Keratinocyte (primary cell): Measurements from ENCODE around the gene A4GALT.

Experiments used
- CTCF ChIP-seq, 3 experiments: IDR thresholded peaks in 1 of 3; conservative IDR thresholded peaks in 1 of 3; optimal IDR thresholded peaks in 1 of 3; 2 replicates in 2 of 3; 3 replicates in 1 of 3; pipeline versions ENCODE3 to v1.5.1; 2011; ENCODE audit warnings: low read length in 3 of 3, mild to moderate bottlenecking in 3 of 3, moderate library complexity in 2 of 3, control low read depth in 1 of 3, inconsistent platforms in 1 of 3; ENCODE audit not compliant: insufficient read depth in 2 of 3; ENCODE audit errors: extremely low read depth in 1 of 3
- EZH2 ChIP-seq: IDR thresholded peaks from one replicate; pipeline ENCODE4 v1.6.1; 2012; ENCODE audit warnings: inconsistent platforms, mild to moderate bottlenecking, low read length, moderate library complexity

DNA sequence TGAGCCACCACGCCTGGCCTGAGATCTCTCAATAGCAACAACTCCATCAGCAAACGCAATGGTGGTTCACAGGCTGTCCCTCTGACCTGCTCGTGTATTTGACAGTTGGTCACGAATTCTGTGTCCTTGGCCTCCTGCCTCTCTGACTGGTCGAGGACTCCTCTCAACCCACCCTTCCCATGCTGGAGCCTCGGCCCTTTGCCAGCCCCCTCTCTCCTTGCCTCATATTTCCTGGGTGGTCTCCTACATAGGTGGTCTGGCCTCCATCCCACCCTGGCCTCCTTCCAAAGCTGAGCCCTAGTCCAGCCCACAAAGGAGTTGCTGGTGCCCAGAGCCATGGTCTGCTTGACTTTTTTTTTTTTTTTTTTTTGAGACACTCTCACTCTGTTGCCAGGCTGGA, 11.4 kb upstream of the A4GALT start:
- TF ChIP-seq CTCF (optimal IDR thresholded peaks at IDR 0.05 in 1 of 3, IDR thresholded peaks at IDR 0.05 in 1 of 3, conservative IDR thresholded peaks at IDR 0.05 in 1 of 3; ENCODE audit: extremely low read depth in 1 of 3, insufficient read depth in 2 of 3, low read length in 3 of 3) (no peak), EZH2 (no peak)
